Measurements from ENCODE around the gene PTPRN2.

Gene PTPRN2

GRCh38 chr7:157520249-157520648 is 1067.4 kb downstream of the PTPRN2 start:
- Histone ChIP-seq H3K4me1 (ENCODE audit: control insufficient read depth, insufficient read depth, low read length) (peaks cover under 1% of the 10 kb centered on the region; the same call in 1 of the 2 replicates), H3K9ac (ENCODE audit: low read length) (no peak overlapping the region), H3K4me3 (ENCODE audit: low read depth, low read length) (no peak overlapping the region), H3K36me3 (ENCODE audit: control insufficient read depth, insufficient read depth, low read length) (no peaks in the 10 kb centered on the region), H3K27ac (ENCODE audit: low read depth, low read length) (no peak overlapping the region), H3K27me3 (ENCODE audit: control insufficient read depth, insufficient read depth, low read length) (no peaks in the 10 kb centered on the region; the same call in 1 of the 2 replicates), H3K9me3 (ENCODE audit: control insufficient read depth, insufficient read depth, low read depth, low read length) (peaks cover 4% of the 10 kb centered on the region; the same call in 1 of the 2 replicates)

- no peaks in the 10 kb centered on the region for H3K36me3 ChIP-seq (ENCODE audit: control insufficient read depth, insufficient read depth, low read length)
- peaks cover 4% of the 10 kb centered on the region; the same call in 1 of the 2 replicates for H3K9me3 ChIP-seq (ENCODE audit: control insufficient read depth, insufficient read depth, low read depth, low read length)
- H3K9ac ChIP-seq (ENCODE audit: low read length), result no peak overlapping the region
- no peak overlapping the region for H3K27ac ChIP-seq (ENCODE audit: low read depth, low read length)
- peaks cover 3% of the 10 kb centered on the region; the same call in 1 of the 2 replicates for H3K4me1 ChIP-seq (ENCODE audit: control insufficient read depth, insufficient read depth, low read length)
- H3K27me3 ChIP-seq (ENCODE audit: control insufficient read depth, insufficient read depth, low read length), result no peaks in the 10 kb centered on the region; the same call in 1 of the 2 replicates
- no peak overlapping the region for H3K4me3 ChIP-seq (ENCODE audit: low read depth, low read length)
Observed at GRCh38 chr7:157519798-157520244, 1067.8 kb downstream of the PTPRN2 start.

DNA sequence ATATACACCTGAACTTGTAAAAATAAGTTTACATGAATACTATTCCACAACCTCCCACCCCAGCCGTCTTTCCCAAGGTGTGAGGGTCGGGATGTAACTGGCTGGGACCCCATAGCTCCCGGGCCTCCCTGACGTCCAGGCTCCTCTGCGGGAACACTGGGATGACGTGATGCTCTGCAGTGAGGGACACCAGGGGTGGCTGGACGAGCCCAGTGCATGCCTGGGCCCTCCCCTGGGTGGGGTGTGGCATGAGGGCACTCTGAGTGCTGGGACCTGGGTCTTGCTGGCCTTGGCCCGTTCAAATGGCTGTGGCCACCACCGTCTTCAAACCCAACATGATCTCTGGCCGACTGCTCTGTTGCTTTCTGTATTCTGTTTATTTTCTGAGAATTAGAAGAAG is 1068.4 kb downstream of the PTPRN2 start:
- H3K9ac ChIP-seq (ENCODE audit: low read length), result no peak overlapping the region
- peaks cover 4% of the 10 kb centered on the region; the same call in 1 of the 2 replicates for H3K9me3 ChIP-seq (ENCODE audit: control insufficient read depth, insufficient read depth, low read depth, low read length)
- H3K4me3 ChIP-seq (ENCODE audit: low read depth, low read length), result no peak overlapping the region
- no peak overlapping the region for H3K27ac ChIP-seq (ENCODE audit: low read depth, low read length)
- H3K4me1 ChIP-seq (ENCODE audit: control insufficient read depth, insufficient read depth, low read length), result peaks cover 3% of the 10 kb centered on the region; the same call in 1 of the 2 replicates
- no peaks in the 10 kb centered on the region for H3K36me3 ChIP-seq (ENCODE audit: control insufficient read depth, insufficient read depth, low read length)
- H3K27me3 ChIP-seq (ENCODE audit: control insufficient read depth, insufficient read depth, low read length), result no peaks in the 10 kb centered on the region; the same call in 1 of the 2 replicates

- no peak overlapping the region for H3K27ac ChIP-seq (ENCODE audit: low read depth, low read length)
- no peak overlapping the region for H3K9ac ChIP-seq (ENCODE audit: low read length)
- no peaks in the 10 kb centered on the region; the same call in 1 of the 2 replicates for H3K27me3 ChIP-seq (ENCODE audit: control insufficient read depth, insufficient read depth, low read length)
- H3K9me3 ChIP-seq (ENCODE audit: control insufficient read depth, insufficient read depth, low read depth, low read length), result peaks cover 4% of the 10 kb centered on the region; the same call in 1 of the 2 replicates
- no peaks in the 10 kb centered on the region for H3K36me3 ChIP-seq (ENCODE audit: control insufficient read depth, insufficient read depth, low read length)
- peaks cover 3% of the 10 kb centered on the region; the same call in 1 of the 2 replicates for H3K4me1 ChIP-seq (ENCODE audit: control insufficient read depth, insufficient read depth, low read length)
- H3K4me3 ChIP-seq (ENCODE audit: low read depth, low read length), result no peak overlapping the region
Observed at GRCh38 chr7:157518514-157519175, 1069.0 kb downstream of the PTPRN2 start.

- Histone ChIP-seq H3K27ac (ENCODE audit: low read depth, low read length) (no peak overlapping the region), H3K4me1 (ENCODE audit: control insufficient read depth, insufficient read depth, low read length) (peaks cover 3% of the 10 kb centered on the region; the same call in 1 of the 2 replicates), H3K36me3 (ENCODE audit: control insufficient read depth, insufficient read depth, low read length) (no peaks in the 10 kb centered on the region), H3K27me3 (ENCODE audit: control insufficient read depth, insufficient read depth, low read length) (peaks cover 3% of the 10 kb centered on the region; the same call in 1 of the 2 replicates), H3K4me3 (ENCODE audit: low read depth, low read length) (no peak overlapping the region), H3K9ac (ENCODE audit: low read length) (no peak overlapping the region), H3K9me3 (ENCODE audit: control insufficient read depth, insufficient read depth, low read depth, low read length) (peaks cover 4% of the 10 kb centered on the region; the same call in 1 of the 2 replicates)
Observed at GRCh38 chr7:157517782-157518513, 1069.7 kb downstream of the PTPRN2 start.

DNA sequence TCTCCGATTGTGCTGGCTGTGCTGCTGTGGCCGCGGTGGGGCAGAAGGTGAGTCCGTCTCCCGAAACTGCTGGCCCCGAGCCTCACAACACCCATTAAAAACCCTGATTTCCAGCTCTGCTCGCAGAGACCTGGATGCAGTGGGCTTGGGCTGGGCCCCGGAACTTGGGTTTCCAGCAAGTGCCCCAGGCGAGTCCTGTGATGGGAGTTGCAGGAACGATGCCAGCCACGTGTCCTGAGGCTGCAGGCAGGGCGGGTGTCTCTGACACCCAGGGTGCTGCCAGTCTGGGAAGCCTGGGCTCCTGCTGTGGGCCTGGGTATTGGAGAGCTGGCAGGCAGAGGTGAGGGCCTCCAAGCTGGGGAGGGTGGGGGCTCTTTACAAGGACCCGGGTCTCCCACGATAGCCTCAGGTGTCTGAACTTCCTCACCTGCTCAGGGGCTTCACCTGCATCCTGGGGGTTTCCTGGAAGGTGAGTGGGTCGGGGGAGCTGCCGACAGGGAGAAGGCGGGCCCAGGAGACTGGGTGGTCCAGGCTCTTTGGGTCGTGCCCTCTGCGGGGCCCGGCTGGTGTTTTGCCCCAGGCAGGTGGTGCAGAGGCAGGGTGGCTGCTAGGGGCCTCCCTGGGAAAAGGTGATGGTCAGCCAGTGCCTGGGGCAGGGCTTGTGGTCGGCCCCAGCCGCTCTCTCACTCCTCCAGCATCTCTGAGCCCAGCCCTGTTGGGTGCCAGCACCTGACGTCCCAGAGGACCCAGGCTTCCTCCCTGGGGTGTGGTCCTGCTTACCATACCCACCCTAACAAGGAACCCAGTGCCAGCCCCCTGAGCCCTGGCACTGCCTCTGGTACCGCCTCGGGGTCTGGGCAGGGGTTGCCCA is 1070.5 kb downstream of the PTPRN2 start:
- H3K27ac ChIP-seq (ENCODE audit: low read depth, low read length), result no peak overlapping the region
- H3K9me3 ChIP-seq (ENCODE audit: control insufficient read depth, insufficient read depth, low read depth, low read length), result peaks cover 4% of the 10 kb centered on the region; the same call in 1 of the 2 replicates
- H3K27me3 ChIP-seq (ENCODE audit: control insufficient read depth, insufficient read depth, low read length), result peaks cover 3% of the 10 kb centered on the region; the same call in 1 of the 2 replicates
- H3K4me3 ChIP-seq (ENCODE audit: low read depth, low read length), result no peak overlapping the region
- H3K9ac ChIP-seq (ENCODE audit: low read length), result no peak overlapping the region
- peaks cover 3% of the 10 kb centered on the region; the same call in 1 of the 2 replicates for H3K4me1 ChIP-seq (ENCODE audit: control insufficient read depth, insufficient read depth, low read length)
- H3K36me3 ChIP-seq (ENCODE audit: control insufficient read depth, insufficient read depth, low read length), result no peaks in the 10 kb centered on the region

- Histone ChIP-seq H3K36me3 (ENCODE audit: control insufficient read depth, insufficient read depth, low read length) (no peaks in the 10 kb centered on the region), H3K27ac (ENCODE audit: low read depth, low read length) (no peak overlapping the region), H3K9ac (ENCODE audit: low read length) (no peak overlapping the region), H3K27me3 (ENCODE audit: control insufficient read depth, insufficient read depth, low read length) (peaks cover 3% of the 10 kb centered on the region; the same call in 1 of the 2 replicates), H3K4me3 (ENCODE audit: low read depth, low read length) (no peak overlapping the region), H3K9me3 (ENCODE audit: control insufficient read depth, insufficient read depth, low read depth, low read length) (peaks cover 4% of the 10 kb centered on the region; the same call in 1 of the 2 replicates), H3K4me1 (ENCODE audit: control insufficient read depth, insufficient read depth, low read length) (peaks cover 3% of the 10 kb centered on the region; the same call in 1 of the 2 replicates)
Observed at GRCh38 chr7:157516311-157516710, 1071.3 kb downstream of the PTPRN2 start.

DNA sequence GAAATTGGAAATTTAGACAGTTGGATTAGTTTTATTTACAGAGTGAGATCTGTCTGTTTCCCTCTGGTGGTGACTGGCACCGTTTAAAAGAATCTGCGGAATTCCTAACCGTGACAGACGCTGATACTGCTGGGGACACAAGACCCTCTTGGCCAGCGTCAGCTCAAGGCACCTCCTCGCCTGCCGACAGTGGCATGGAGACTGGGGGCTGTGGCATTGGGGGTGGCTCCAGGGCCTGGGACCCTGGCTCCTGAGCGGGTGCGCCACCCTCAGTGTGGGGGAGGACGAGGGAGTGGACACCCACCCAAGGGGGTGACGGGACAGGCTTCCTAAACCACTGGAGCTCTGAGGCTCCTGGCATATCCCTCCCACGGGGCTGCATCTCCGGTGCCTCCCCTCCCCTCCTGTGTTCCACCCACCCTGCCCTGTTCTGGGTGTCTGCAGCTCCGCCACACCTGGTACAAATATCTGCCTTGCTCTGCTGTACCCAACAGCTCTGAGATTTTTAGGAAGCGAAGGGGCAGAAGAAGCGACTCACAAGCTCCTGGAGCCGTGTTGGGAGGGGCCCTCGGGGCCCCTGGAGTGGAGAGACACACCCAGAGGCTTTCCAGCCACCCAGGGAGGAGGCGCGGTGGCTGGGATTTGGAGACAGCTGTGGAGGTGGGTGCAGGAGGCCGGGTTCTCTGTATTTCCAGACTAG is 1072.1 kb downstream of the PTPRN2 start:
- Histone ChIP-seq H3K9ac (ENCODE audit: low read length) (no peak overlapping the region), H3K27me3 (ENCODE audit: control insufficient read depth, insufficient read depth, low read length) (peaks cover 3% of the 10 kb centered on the region; the same call in 1 of the 2 replicates), H3K9me3 (ENCODE audit: control insufficient read depth, insufficient read depth, low read depth, low read length) (peaks cover 4% of the 10 kb centered on the region; the same call in 1 of the 2 replicates), H3K4me1 (ENCODE audit: control insufficient read depth, insufficient read depth, low read length) (peaks cover 3% of the 10 kb centered on the region; the same call in 1 of the 2 replicates), H3K4me3 (ENCODE audit: low read depth, low read length) (no peak overlapping the region), H3K36me3 (ENCODE audit: control insufficient read depth, insufficient read depth, low read length) (no peaks in the 10 kb centered on the region), H3K27ac (ENCODE audit: low read depth, low read length) (no peak overlapping the region)

GRCh38 chr7:157514746-157515145 is 1072.9 kb downstream of the PTPRN2 start:
- Histone ChIP-seq H3K4me1 (ENCODE audit: control insufficient read depth, insufficient read depth, low read length) (peaks cover 3% of the 10 kb centered on the region; the same call in 1 of the 2 replicates), H3K9me3 (ENCODE audit: control insufficient read depth, insufficient read depth, low read depth, low read length) (peaks cover 4% of the 10 kb centered on the region; the same call in 1 of the 2 replicates), H3K4me3 (ENCODE audit: low read depth, low read length) (no peak overlapping the region), H3K27me3 (ENCODE audit: control insufficient read depth, insufficient read depth, low read length) (peaks cover 3% of the 10 kb centered on the region; the same call in 1 of the 2 replicates), H3K36me3 (ENCODE audit: control insufficient read depth, insufficient read depth, low read length) (no peaks in the 10 kb centered on the region), H3K27ac (ENCODE audit: low read depth, low read length) (no peak overlapping the region), H3K9ac (ENCODE audit: low read length) (no peak overlapping the region)

- no peak overlapping the region for H3K9ac ChIP-seq (ENCODE audit: low read length)
- H3K36me3 ChIP-seq (ENCODE audit: control insufficient read depth, insufficient read depth, low read length), result no peaks in the 10 kb centered on the region
- H3K27ac ChIP-seq (ENCODE audit: low read depth, low read length), result no peak overlapping the region
- peaks cover 3% of the 10 kb centered on the region; the same call in 1 of the 2 replicates for H3K4me1 ChIP-seq (ENCODE audit: control insufficient read depth, insufficient read depth, low read length)
- peaks cover 7% of the 10 kb centered on the region for H3K27me3 ChIP-seq (ENCODE audit: control insufficient read depth, insufficient read depth, low read length)
- H3K9me3 ChIP-seq (ENCODE audit: control insufficient read depth, insufficient read depth, low read depth, low read length), result peaks cover 4% of the 10 kb centered on the region; the same call in 1 of the 2 replicates
- no peak overlapping the region for H3K4me3 ChIP-seq (ENCODE audit: low read depth, low read length)
Observed at GRCh38 chr7:157514306-157514705, 1073.3 kb downstream of the PTPRN2 start.
